Measurements from ENCODE around the gene HDAC4.

The HDAC4 gene

GRCh38 chr2:239396881-239397681, 3.7 kb downstream of the HDAC4 start:
- H3K4me3 ChIP-seq (replicated peaks; ENCODE audit: insufficient read depth, low read length) = no peak overlapping the region
- no peaks in the 10 kb centered on the region for H3K27me3 ChIP-seq (ENCODE audit: insufficient read depth, poor library complexity, severe bottlenecking)
- no peak overlapping the region for H3K27ac ChIP-seq (replicated peaks)
- TF ChIP-seq REST (IDR thresholded peaks at IDR 0.05; ENCODE audit: insufficient replicate concordance, low read depth) (no peak), CTCF (IDR thresholded peaks at IDR 0.05; ENCODE audit: insufficient read depth, low read length) (no peak)
- no peak for DNase-seq (ENCODE audit: low read depth in 1 of 2, low spot score in 1 of 2)

- no peak for DNase-seq (ENCODE audit: low read depth in 1 of 2, low spot score in 1 of 2)
Measured at GRCh38 chr2:239395524-239395923, 5.3 kb downstream of the HDAC4 start.

GRCh38 chr2:239394978-239395377, 5.8 kb downstream of the HDAC4 start:
- TF ChIP-seq CTCF (IDR thresholded peaks at IDR 0.05; ENCODE audit: insufficient read depth, low read length) (no peak), REST (IDR thresholded peaks at IDR 0.05; ENCODE audit: insufficient replicate concordance, low read depth) (no peak), POLR2AphosphoS5 (IDR thresholded peaks at IDR 0.05; ENCODE audit: low read depth) (no peak)
- no peak for DNase-seq (ENCODE audit: low read depth in 1 of 2, low spot score in 1 of 2)
- Histone ChIP-seq H3K27ac (replicated peaks) (no peak overlapping the region), H3K27me3 (ENCODE audit: insufficient read depth, poor library complexity, severe bottlenecking) (no peaks in the 10 kb centered on the region), H3K4me3 (replicated peaks; ENCODE audit: insufficient read depth, low read length) (no peak overlapping the region)

More at GRCh38 chr2:239395524-239395923, 5.3 kb downstream of the HDAC4 start:
- no peak overlapping the region for H3K4me3 ChIP-seq (replicated peaks; ENCODE audit: insufficient read depth, low read length)
- H3K27ac ChIP-seq (replicated peaks) = no peak overlapping the region
- H3K27me3 ChIP-seq (ENCODE audit: insufficient read depth, poor library complexity, severe bottlenecking) = no peaks in the 10 kb centered on the region
- TF ChIP-seq CTCF (IDR thresholded peaks at IDR 0.05; ENCODE audit: insufficient read depth, low read length) = no peak
- TF ChIP-seq REST (IDR thresholded peaks at IDR 0.05; ENCODE audit: insufficient replicate concordance, low read depth) = no peak
- no peak for TF ChIP-seq SPI1 (IDR thresholded peaks at IDR 0.05; ENCODE audit: borderline replicate concordance, low read depth)
- no peak for TF ChIP-seq GABPA (IDR thresholded peaks at IDR 0.05; ENCODE audit: low read depth)
- no peak for TF ChIP-seq POLR2AphosphoS5 (IDR thresholded peaks at IDR 0.05; ENCODE audit: low read depth)

Measured in HL-60 (cell line).